DND-41 (cell line): ENCODE results near the gene FGFR1OP2.

Experiments used
- ATAC-seq: fragments of 200-7000 bp; cut with Tn5 transposase; 3 replicates; pipeline ENCODE4 v1.9.1; 2021; ENCODE audit warnings: low read depth; ENCODE audit not compliant: insufficient read depth
- DNase-seq: peaks from one replicate; pipeline ENCODE4 v3.0.0-alpha.2; 2020
- H2AFZ ChIP-seq: 2 replicates; pipeline ENCODE4 v1.6.0; 2012; ENCODE audit warnings: low read depth, low read length
- H3K27ac ChIP-seq: 2 replicates; pipeline ENCODE4 v1.5.1; 2012; ENCODE audit warnings: low read length, inconsistent platforms
- H3K27me3 ChIP-seq: fragments of 200-600 bp; sonication (generic); 2 replicates; pipeline ENCODE4 v1.6.0; 2012; ENCODE audit warnings: low read length, mild to moderate bottlenecking, inconsistent platforms; ENCODE audit not compliant: insufficient read depth, poor library complexity
- H3K36me3 ChIP-seq: 2 replicates; pipeline ENCODE4 v1.5.1; 2012; ENCODE audit warnings: low read length, inconsistent platforms; ENCODE audit not compliant: insufficient read depth
- H3K4me1 ChIP-seq: 2 replicates; pipeline ENCODE4 v1.5.1; 2012; ENCODE audit warnings: mild to moderate bottlenecking, low read length; ENCODE audit not compliant: insufficient read depth
- H3K4me2 ChIP-seq: 2 replicates; pipeline ENCODE4 v1.6.0; 2012; ENCODE audit warnings: mild to moderate bottlenecking, moderate library complexity, low read length, inconsistent platforms; ENCODE audit not compliant: insufficient read depth
- H3K4me3 ChIP-seq, 2 experiments: fragments of 200-600 bp in 1 of 2; shearing (Covaris generic) in 1 of 2; 2 replicates each; pipeline ENCODE4 v1.5.1; 2012 to 2016; ENCODE audit warnings: inconsistent platforms in 2 of 2, low read length in 2 of 2, mild to moderate bottlenecking in 2 of 2, low read depth in 1 of 2, moderate library complexity in 1 of 2
- H3K79me2 ChIP-seq: 2 replicates; pipeline ENCODE4 v1.6.0; 2012; ENCODE audit warnings: low read length, inconsistent platforms; ENCODE audit not compliant: insufficient read depth
- H3K9ac ChIP-seq: 2 replicates; pipeline ENCODE4 v1.6.0; 2012; ENCODE audit warnings: low read depth, mild to moderate bottlenecking, inconsistent platforms, low read length, moderate library complexity
- H3K9me3 ChIP-seq: 2 replicates; pipeline ENCODE4 v1.5.1; 2012; ENCODE audit warnings: low read length, moderate library complexity, mild to moderate bottlenecking, inconsistent platforms; ENCODE audit not compliant: insufficient read depth, severe bottlenecking
- H4K20me1 ChIP-seq: 2 replicates; pipeline ENCODE4 v1.6.0; 2012; ENCODE audit warnings: low read length; ENCODE audit not compliant: insufficient read depth
- EZH2 ChIP-seq: IDR thresholded peaks from 3 replicates; pipeline ENCODE4 v1.6.1; 2012; ENCODE audit warnings: borderline replicate concordance, low read depth, mild to moderate bottlenecking, moderate library complexity, low read length, inconsistent platforms; ENCODE audit not compliant: severe bottlenecking
- TF ChIP-seq, protein P1 (sequence below): IDR thresholded peaks from 2 replicates; pipeline ENCODE4 v1.5.1; 2012; ENCODE audit warnings: borderline replicate concordance, low read length, moderate library complexity, mild to moderate bottlenecking; ENCODE audit not compliant: poor library complexity, severe bottlenecking; ENCODE audit errors: extremely low read depth

The FGFR1OP2 gene

DNA sequence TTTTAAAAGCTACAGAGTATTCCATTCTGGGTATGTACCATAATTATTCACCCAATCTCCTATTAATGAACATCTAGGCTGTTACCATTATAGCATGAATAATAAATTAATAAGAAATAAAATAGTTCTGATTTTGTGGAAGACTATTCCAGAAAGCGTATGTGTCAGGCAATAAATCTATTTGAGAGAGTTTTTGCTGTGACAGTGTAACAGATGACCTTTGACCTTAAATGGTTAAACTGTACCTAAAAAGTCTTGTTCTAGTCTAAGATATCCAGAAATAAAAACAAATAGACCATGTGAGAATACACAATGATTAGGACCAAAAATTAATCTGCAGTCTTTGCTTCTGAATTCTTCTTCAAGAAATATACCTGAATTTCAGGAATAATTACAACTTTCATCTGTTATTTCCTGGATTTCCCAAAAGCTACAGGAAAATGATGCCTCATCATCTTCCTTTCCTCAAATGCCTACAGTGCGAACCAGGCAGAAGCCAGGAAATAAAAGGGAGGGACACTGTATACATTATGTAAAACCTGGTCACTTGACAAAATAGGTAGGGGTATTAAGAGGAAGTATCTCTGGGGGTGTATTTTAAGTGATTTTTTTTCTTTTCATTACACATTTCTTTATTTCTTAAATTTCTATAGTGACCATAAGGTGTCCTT is 68.7 kb downstream of the FGFR1OP2 start:
- Histone ChIP-seq H3K4me2 (no peak overlapping the region), H3K9me3 (no peaks in the 10 kb centered on the region), H4K20me1 (peaks cover 13% of the 10 kb centered on the region; the same call in 1 of the 2 replicates), H3K9ac (no peak overlapping the region), H3K4me1 (peaks cover 40% of the 10 kb centered on the region), H3K4me3 (no peak overlapping the region), H3K79me2 (peaks cover 100% of the 10 kb centered on the region), H3K27me3 (no peaks in the 10 kb centered on the region), H2AFZ (no peak overlapping the region), H3K27ac (no peak overlapping the region), H3K36me3 (peaks cover 28% of the 10 kb centered on the region)
- ATAC-seq, result no peak
- DNase-seq, result no peak
- TF ChIP-seq, protein P1, sequence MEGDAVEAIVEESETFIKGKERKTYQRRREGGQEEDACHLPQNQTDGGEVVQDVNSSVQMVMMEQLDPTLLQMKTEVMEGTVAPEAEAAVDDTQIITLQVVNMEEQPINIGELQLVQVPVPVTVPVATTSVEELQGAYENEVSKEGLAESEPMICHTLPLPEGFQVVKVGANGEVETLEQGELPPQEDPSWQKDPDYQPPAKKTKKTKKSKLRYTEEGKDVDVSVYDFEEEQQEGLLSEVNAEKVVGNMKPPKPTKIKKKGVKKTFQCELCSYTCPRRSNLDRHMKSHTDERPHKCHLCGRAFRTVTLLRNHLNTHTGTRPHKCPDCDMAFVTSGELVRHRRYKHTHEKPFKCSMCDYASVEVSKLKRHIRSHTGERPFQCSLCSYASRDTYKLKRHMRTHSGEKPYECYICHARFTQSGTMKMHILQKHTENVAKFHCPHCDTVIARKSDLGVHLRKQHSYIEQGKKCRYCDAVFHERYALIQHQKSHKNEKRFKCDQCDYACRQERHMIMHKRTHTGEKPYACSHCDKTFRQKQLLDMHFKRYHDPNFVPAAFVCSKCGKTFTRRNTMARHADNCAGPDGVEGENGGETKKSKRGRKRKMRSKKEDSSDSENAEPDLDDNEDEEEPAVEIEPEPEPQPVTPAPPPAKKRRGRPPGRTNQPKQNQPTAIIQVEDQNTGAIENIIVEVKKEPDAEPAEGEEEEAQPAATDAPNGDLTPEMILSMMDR, result no peak
- no peak for TF ChIP-seq EZH2

DNA sequence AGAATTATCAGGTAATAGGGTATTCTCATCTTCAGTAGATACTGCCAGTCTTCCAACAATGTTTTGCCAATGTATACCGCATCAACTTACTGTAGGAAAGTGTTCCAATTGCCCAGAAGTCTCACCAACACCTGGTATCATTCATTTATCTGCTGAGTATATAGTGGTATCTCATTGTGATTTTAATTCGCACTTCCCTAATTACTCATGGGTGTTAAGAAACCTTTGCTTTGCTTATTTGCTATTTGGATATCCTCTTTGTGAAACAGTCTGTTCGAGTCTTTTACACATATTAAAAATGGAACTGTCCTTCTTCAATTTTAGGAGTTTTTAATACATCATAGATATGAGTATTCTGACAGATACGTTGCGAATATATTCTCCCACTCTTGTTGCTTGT is 69.8 kb downstream of the FGFR1OP2 start:
- no peak overlapping the region for H3K4me2 ChIP-seq
- H3K4me1 ChIP-seq, result peaks cover 51% of the 10 kb centered on the region
- TF ChIP-seq, protein P1, result no peak
- TF ChIP-seq EZH2, result no peak
- DNase-seq (no peak), ATAC-seq (no peak)
- no peak overlapping the region for H2AFZ ChIP-seq
- no peaks in the 10 kb centered on the region for H3K9me3 ChIP-seq
- H4K20me1 ChIP-seq, result peaks cover 13% of the 10 kb centered on the region; the same call in 1 of the 2 replicates
- H3K27ac ChIP-seq, result no peak overlapping the region
- peaks cover 19% of the 10 kb centered on the region for H3K36me3 ChIP-seq
- H3K27me3 ChIP-seq, result no peaks in the 10 kb centered on the region
- H3K4me3 ChIP-seq, result no peak overlapping the region
- no peak overlapping the region for H3K9ac ChIP-seq
- peaks cover 100% of the 10 kb centered on the region for H3K79me2 ChIP-seq

DNA sequence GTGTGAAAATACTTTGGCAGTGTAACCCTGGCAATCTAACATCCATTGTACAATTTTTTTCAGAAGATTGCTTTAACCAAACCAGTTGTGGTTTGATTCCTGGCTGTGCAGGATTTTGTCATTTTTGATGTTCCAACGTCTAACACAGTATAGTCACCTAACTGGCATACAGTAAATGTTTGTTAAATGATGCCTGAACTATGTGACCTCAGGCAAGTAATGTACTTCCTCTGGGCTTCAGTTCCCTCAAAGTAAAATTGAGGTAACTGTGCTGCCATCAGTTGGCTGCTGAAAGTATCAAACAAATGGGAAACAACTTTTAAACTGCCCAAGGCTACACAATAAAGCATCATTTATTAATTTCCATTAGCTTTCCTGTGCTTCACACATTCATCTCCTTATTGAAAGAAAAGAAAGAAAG is 71.6 kb downstream of the FGFR1OP2 start:
- DNase-seq, result no peak
- no peaks in the 10 kb centered on the region for H3K27me3 ChIP-seq
- peak; percentile 15; the same call in 2 of the 3 replicates for ATAC-seq
- peak overlapping the region; percentile 0; the same call in 1 of the 2 replicates for H3K27ac ChIP-seq
- peaks cover 15% of the 10 kb centered on the region; the same call in 1 of the 2 replicates for H3K36me3 ChIP-seq
- peak overlapping the region; percentile 75 for H3K4me2 ChIP-seq
- H3K9ac ChIP-seq, result peak overlapping the region; percentile 4; the same call in 1 of the 2 replicates
- no peak overlapping the region for H3K4me3 ChIP-seq
- peaks cover 91% of the 10 kb centered on the region for H3K79me2 ChIP-seq
- peaks cover 5% of the 10 kb centered on the region; the same call in 1 of the 2 replicates for H4K20me1 ChIP-seq
- TF ChIP-seq EZH2, result no peak
- TF ChIP-seq, protein P1, result peak; percentile 38
- H3K4me1 ChIP-seq, result peaks cover 61% of the 10 kb centered on the region
- H3K9me3 ChIP-seq, result no peaks in the 10 kb centered on the region
- H2AFZ ChIP-seq, result no peak overlapping the region
